Hematopoietic multipotent progenitor cell (in vitro differentiated cells): ENCODE data around the gene GTPBP6. TPM values are rescaled to one million over a fixed set of nuclear protein-coding genes. Genes with fewer than 3 reads are reported as not detected.
"Not testable (repeated sequence)": the region's sequence is repeated elsewhere in the genome, so short reads cannot be mapped to it uniquely, and the experiment has no call there.

Experiments
- DNase-seq, 3 donors: peaks; one replicate each; pipeline ENCODE4 v3.0.0-alpha.2; 2011 to 2015; ENCODE audit warnings: low read depth in 2 of 3, low spot score in 2 of 3
- total RNA-seq: library from RNA; depleted of rRNA; stranded (reverse); fragments of >200 nt; gene quantifications from one replicate; pipeline ENCODE4 v1.2.3, GENCODE V29; 2012

GTPBP6 gene
- total RNA-seq, 1 donor, result 57.1 TPM

- no peak for DNase-seq
Measured at GRCh38 chrX:275476-275966, 43.1 kb downstream of the GTPBP6 start.

GRCh38 chrX:274904-275475, 43.6 kb downstream of the GTPBP6 start:
- DNase-seq, result peak in 2 of 3 donors; percentile 89 to 95

- DNase-seq, result no peak
Measured at GRCh38 chrX:270848-271367, 47.7 kb downstream of the GTPBP6 start.

GRCh38 chrX:267771-268261, 50.8 kb downstream of the GTPBP6 start:
- DNase-seq, result no peak

GRCh38 chrX:265502-265901, 53.1 kb downstream of the GTPBP6 start:
- DNase-seq, result no peak

GRCh38 chrX:264634-265455, 53.8 kb downstream of the GTPBP6 start:
- DNase-seq, result no peak

GRCh38 chrX:264006-264405, 54.6 kb downstream of the GTPBP6 start:
- not testable (repeated sequence) for DNase-seq

- no peak for DNase-seq
Measured at GRCh38 chrX:262381-262909, 56.2 kb downstream of the GTPBP6 start.

GRCh38 chrX:261919-262352, 56.7 kb downstream of the GTPBP6 start:
- DNase-seq, result no peak

- DNase-seq, result no peak
Measured at GRCh38 chrX:261167-261918, 57.3 kb downstream of the GTPBP6 start.

- DNase-seq, result peak in 1 of 3 donors; percentile 57
Measured at GRCh38 chrX:259692-260355, 58.8 kb downstream of the GTPBP6 start.

GRCh38 chrX:258291-259040, 60.1 kb downstream of the GTPBP6 start:
- no peak for DNase-seq

- DNase-seq, result no peak
Measured at GRCh38 chrX:257681-258289, 60.8 kb downstream of the GTPBP6 start.

- DNase-seq, result not testable (repeated sequence)
Measured at GRCh38 chrX:257054-257453, 61.5 kb downstream of the GTPBP6 start.

GRCh38 chrX:255923-256331, 62.7 kb downstream of the GTPBP6 start:
- DNase-seq, result no peak
